HepG2 (cell line): ENCODE data around the gene DNAJB12. TPM values are rescaled to one million over a fixed set of nuclear protein-coding genes. Genes with fewer than 3 reads are reported as not detected.

Source experiments
- ARHGAP35 ChIP-seq: sonication (generic); formaldehyde crosslinking; IDR thresholded peaks from 2 replicates; pipeline ENCODE4 v1.9.0; 2022; ENCODE audit warnings: mild to moderate bottlenecking, inconsistent platforms, moderate library complexity, missing genetic modification reagents, borderline replicate concordance
- CEBPG ChIP-seq: IDR thresholded peaks from 2 replicates; pipeline ENCODE4 v1.6.1; 2016
- CHD4 ChIP-seq: fragments of 200-600 bp; sonication (generic); IDR thresholded peaks from 2 replicates; pipeline ENCODE4 v1.7.0; 2017; ENCODE audit warnings: mild to moderate bottlenecking, low read length, borderline replicate concordance
- MAFK ChIP-seq, 2 experiments: IDR thresholded peaks in 1 of 2; conservative IDR thresholded peaks in 1 of 2; 2 replicates each; pipeline ENCODE4 v1.6.1; 2011; ENCODE audit warnings: improper control_type of control experiment in 2 of 2, low read length in 2 of 2
- NFIB ChIP-seq: sonication (generic); formaldehyde crosslinking; IDR thresholded peaks from 2 replicates; pipeline ENCODE4 v1.9.0; 2021; ENCODE audit warnings: missing genetic modification reagents, mild to moderate bottlenecking, borderline replicate concordance
- RARG ChIP-seq: sonication (generic); formaldehyde crosslinking; IDR thresholded peaks from 2 replicates; pipeline ENCODE4 v1.4.0; 2020; ENCODE audit warnings: low read depth, mild to moderate bottlenecking, missing genetic modification reagents
- U2AF1 ChIP-seq: fragments of 200-400 bp; formaldehyde crosslinking; optimal IDR thresholded peaks from 2 replicates; pipeline ENCODE3; 2017; ENCODE audit warnings: mild to moderate bottlenecking, low read depth, low read length
- XRCC5 ChIP-seq: fragments of 200-400 bp; formaldehyde crosslinking; optimal IDR thresholded peaks from 2 replicates; pipeline ENCODE3; 2017; ENCODE audit warnings: mild to moderate bottlenecking, low read length
- ZFP41 ChIP-seq: sonication (generic); formaldehyde crosslinking; IDR thresholded peaks from 2 replicates; pipeline ENCODE4 v1.4.0; 2020; ENCODE audit warnings: mild to moderate bottlenecking, missing genetic modification reagents, borderline replicate concordance
- ZKSCAN1 ChIP-seq: fragments of 150-350 bp; IDR thresholded peaks from 2 replicates; pipeline ENCODE4 v1.6.1; 2014; ENCODE audit warnings: low read length
- ZNF326 ChIP-seq: sonication (generic); formaldehyde crosslinking; IDR thresholded peaks from 2 replicates; pipeline ENCODE4 v1.4.0; 2020; ENCODE audit warnings: missing genetic modification reagents, borderline replicate concordance
- ZNF709 ChIP-seq: sonication (generic); formaldehyde crosslinking; IDR thresholded peaks from 2 replicates; pipeline ENCODE4 v1.5.0; 2020; ENCODE audit warnings: mild to moderate bottlenecking, missing genetic modification reagents
- polyA plus RNA-seq, 8 experiments: library from polyadenylated mRNA; depleted of rRNA in 3 of 8; stranded (reverse) in 7 of 8; unstranded in 1 of 8; fragments of >200 nt; fragmentation: Illumina TruSeq in 4 of 8; extraction: Trizol in 4 of 8; gene quantifications; 2 replicates each; pipeline versions ENCODE4 v1.2.1 to v1.2.3, GENCODE V29; 2011 to 2016; ENCODE audit warnings: low read depth in 4 of 8, missing spikeins in 1 of 8, mixed read lengths in 1 of 8; ENCODE audit not compliant: insufficient read depth in 1 of 8
- total RNA-seq, 5 experiments: library from RNA; depleted of rRNA; stranded (reverse); fragments of >200 nt; fragmentation: Illumina TruSeq; extraction: Trizol; gene quantifications; 2 replicates each; pipeline ENCODE4 v1.2.3, GENCODE V29; 2016; ENCODE audit warnings: low read depth in 1 of 5
- TF ChIP-seq, protein P1 (sequence below): sonication (generic); formaldehyde crosslinking; IDR thresholded peaks from 2 replicates; pipeline ENCODE4 v1.4.0; 2020; ENCODE audit warnings: missing genetic modification reagents
- TF ChIP-seq, protein P2 (sequence below): sonication (generic); formaldehyde crosslinking; IDR thresholded peaks from 2 replicates; pipeline ENCODE4 v1.4.0; 2020; ENCODE audit warnings: mild to moderate bottlenecking, missing genetic modification reagents
- TF ChIP-seq, protein P3 (sequence below): IDR thresholded peaks from 2 replicates; pipeline ENCODE4 v1.6.1; 2018; ENCODE audit warnings: missing genetic modification reagents, mild to moderate bottlenecking, missing compliant biosample characterization
- TF ChIP-seq, protein P4 (sequence below): sonication (generic); formaldehyde crosslinking; IDR thresholded peaks from 2 replicates; pipeline ENCODE4 v1.4.0; 2020; ENCODE audit warnings: missing genetic modification reagents, low read depth, mild to moderate bottlenecking, borderline replicate concordance
- TF ChIP-seq, protein P5 (sequence below): sonication (generic); formaldehyde crosslinking; IDR thresholded peaks from 2 replicates; pipeline ENCODE4 v1.4.0; 2020; ENCODE audit warnings: missing genetic modification reagents, mild to moderate bottlenecking, borderline replicate concordance
- TF ChIP-seq, protein P6 (sequence below): IDR thresholded peaks from 2 replicates; pipeline ENCODE4 v1.6.1; 2018; ENCODE audit warnings: missing genetic modification reagents

DNAJB12 gene
- total and polyA plus RNA-seq, 2 of the 13 experiments (the other 11 are each of a cell fraction or from before 2014, with no cell fraction given) = 10.8 to 18.2 TPM

DNA sequence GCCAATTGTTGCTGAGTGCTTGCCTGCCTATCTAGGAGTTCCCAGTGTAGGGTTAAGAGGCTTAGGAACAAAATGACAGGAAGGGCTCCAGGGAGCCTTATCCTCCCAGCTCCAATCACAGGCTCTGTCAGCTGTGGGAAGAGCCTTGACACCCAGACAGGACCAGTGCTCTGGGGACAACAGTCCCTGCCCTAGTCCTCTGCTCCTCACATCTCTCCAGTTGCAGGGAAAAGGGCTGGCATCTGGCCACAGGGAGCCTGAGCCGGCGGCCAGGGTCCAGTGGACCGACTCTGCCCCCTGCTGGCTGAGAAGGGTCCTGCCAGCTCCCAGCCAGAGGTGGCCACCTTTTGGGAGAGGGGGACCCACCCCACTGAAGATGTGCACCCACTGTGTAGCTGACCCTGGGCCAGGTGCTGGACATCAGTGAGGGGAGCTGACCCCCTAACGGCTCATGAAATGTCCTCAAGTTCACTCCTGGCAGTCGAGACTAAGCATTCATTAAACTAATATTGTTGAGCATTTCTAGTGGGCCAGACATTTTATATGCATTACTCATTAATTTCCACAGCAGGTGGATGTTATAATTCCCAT lies 17.6 kb downstream of the DNAJB12 start (continued):
- TF ChIP-seq, protein P1, sequence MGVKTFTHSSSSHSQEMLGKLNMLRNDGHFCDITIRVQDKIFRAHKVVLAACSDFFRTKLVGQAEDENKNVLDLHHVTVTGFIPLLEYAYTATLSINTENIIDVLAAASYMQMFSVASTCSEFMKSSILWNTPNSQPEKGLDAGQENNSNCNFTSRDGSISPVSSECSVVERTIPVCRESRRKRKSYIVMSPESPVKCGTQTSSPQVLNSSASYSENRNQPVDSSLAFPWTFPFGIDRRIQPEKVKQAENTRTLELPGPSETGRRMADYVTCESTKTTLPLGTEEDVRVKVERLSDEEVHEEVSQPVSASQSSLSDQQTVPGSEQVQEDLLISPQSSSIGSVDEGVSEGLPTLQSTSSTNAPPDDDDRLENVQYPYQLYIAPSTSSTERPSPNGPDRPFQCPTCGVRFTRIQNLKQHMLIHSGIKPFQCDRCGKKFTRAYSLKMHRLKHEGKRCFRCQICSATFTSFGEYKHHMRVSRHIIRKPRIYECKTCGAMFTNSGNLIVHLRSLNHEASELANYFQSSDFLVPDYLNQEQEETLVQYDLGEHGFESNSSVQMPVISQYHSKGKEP = no peak
- TF ChIP-seq, protein P2, sequence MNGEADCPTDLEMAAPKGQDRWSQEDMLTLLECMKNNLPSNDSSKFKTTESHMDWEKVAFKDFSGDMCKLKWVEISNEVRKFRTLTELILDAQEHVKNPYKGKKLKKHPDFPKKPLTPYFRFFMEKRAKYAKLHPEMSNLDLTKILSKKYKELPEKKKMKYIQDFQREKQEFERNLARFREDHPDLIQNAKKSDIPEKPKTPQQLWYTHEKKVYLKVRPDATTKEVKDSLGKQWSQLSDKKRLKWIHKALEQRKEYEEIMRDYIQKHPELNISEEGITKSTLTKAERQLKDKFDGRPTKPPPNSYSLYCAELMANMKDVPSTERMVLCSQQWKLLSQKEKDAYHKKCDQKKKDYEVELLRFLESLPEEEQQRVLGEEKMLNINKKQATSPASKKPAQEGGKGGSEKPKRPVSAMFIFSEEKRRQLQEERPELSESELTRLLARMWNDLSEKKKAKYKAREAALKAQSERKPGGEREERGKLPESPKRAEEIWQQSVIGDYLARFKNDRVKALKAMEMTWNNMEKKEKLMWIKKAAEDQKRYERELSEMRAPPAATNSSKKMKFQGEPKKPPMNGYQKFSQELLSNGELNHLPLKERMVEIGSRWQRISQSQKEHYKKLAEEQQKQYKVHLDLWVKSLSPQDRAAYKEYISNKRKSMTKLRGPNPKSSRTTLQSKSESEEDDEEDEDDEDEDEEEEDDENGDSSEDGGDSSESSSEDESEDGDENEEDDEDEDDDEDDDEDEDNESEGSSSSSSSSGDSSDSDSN (CRISPR knock-in tag) = peak; percentile 40; the same call in 1 of the 2 replicates
- TF ChIP-seq, protein P3, sequence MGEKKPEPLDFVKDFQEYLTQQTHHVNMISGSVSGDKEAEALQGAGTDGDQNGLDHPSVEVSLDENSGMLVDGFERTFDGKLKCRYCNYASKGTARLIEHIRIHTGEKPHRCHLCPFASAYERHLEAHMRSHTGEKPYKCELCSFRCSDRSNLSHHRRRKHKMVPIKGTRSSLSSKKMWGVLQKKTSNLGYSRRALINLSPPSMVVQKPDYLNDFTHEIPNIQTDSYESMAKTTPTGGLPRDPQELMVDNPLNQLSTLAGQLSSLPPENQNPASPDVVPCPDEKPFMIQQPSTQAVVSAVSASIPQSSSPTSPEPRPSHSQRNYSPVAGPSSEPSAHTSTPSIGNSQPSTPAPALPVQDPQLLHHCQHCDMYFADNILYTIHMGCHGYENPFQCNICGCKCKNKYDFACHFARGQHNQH (CRISPR knock-in tag) = peak; percentile 35; the same call in 1 of the 2 replicates
- TF ChIP-seq ZNF709 (CRISPR knock-in tag) (no peak), XRCC5 (peak; percentile 67), CHD4 (0 out of 2 replicates have a peak, but pooled peaks have one; percentile 16), ZKSCAN1 (no peak), CEBPG (CRISPR knock-in tag) (no peak), RARG (CRISPR knock-in tag) (no peak), NFIB (CRISPR knock-in tag) (no peak), ZNF326 (CRISPR knock-in tag) (no peak), ARHGAP35 (CRISPR knock-in tag) (no peak), MAFK (conservative IDR thresholded peaks at IDR 0.05 in 1 of 2, IDR thresholded peaks at IDR 0.05 in 1 of 2; ENCODE audit: low read length in 2 of 2) (no peak), ZFP41 (CRISPR knock-in tag) (no peak), U2AF1 (no peak)
- TF ChIP-seq, protein P4, sequence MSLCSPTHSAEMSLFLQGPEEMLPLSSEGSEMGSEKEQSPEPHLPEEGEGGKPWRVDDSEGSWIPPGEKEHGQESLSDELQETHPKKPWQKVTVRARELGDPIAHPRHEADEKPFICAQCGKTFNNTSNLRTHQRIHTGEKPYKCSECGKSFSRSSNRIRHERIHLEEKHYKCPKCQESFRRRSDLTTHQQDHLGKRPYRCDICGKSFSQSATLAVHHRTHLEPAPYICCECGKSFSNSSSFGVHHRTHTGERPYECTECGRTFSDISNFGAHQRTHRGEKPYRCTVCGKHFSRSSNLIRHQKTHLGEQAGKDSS = 0 out of 2 replicates have a peak, but pooled peaks have one; percentile 25
- TF ChIP-seq, protein P5, sequence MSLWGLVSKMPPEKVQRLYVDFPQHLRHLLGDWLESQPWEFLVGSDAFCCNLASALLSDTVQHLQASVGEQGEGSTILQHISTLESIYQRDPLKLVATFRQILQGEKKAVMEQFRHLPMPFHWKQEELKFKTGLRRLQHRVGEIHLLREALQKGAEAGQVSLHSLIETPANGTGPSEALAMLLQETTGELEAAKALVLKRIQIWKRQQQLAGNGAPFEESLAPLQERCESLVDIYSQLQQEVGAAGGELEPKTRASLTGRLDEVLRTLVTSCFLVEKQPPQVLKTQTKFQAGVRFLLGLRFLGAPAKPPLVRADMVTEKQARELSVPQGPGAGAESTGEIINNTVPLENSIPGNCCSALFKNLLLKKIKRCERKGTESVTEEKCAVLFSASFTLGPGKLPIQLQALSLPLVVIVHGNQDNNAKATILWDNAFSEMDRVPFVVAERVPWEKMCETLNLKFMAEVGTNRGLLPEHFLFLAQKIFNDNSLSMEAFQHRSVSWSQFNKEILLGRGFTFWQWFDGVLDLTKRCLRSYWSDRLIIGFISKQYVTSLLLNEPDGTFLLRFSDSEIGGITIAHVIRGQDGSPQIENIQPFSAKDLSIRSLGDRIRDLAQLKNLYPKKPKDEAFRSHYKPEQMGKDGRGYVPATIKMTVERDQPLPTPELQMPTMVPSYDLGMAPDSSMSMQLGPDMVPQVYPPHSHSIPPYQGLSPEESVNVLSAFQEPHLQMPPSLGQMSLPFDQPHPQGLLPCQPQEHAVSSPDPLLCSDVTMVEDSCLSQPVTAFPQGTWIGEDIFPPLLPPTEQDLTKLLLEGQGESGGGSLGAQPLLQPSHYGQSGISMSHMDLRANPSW (CRISPR knock-in tag) = no peak
- TF ChIP-seq, protein P6, sequence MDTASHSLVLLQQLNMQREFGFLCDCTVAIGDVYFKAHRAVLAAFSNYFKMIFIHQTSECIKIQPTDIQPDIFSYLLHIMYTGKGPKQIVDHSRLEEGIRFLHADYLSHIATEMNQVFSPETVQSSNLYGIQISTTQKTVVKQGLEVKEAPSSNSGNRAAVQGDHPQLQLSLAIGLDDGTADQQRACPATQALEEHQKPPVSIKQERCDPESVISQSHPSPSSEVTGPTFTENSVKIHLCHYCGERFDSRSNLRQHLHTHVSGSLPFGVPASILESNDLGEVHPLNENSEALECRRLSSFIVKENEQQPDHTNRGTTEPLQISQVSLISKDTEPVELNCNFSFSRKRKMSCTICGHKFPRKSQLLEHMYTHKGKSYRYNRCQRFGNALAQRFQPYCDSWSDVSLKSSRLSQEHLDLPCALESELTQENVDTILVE = no peak
